SU-DHL-6 (cell line): ENCODE data around the gene MRPS22.

Source experiments
- CTCF ChIP-seq: fragments of 200-600 bp; sonication (generic); IDR thresholded peaks from one replicate; pipeline ENCODE4 v1.5.1; 2017; ENCODE audit warnings: antibody characterized with exemption, mild to moderate bottlenecking, low read length, moderate library complexity; ENCODE audit not compliant: insufficient read depth, poor library complexity, severe bottlenecking
- EZH2phosphoT487 ChIP-seq: fragments of 200-600 bp; sonication (generic), shearing (Covaris generic); conservative IDR thresholded peaks from 2 replicates; pipeline ENCODE4 v1.6.1; 2018; ENCODE audit warnings: mild to moderate bottlenecking, antibody characterized with exemption, low read length, moderate library complexity, mixed read lengths

GRCh38 chr3:139378587-139379241, 34.9 kb downstream of the MRPS22 start:
- TF ChIP-seq CTCF (no peak), EZH2phosphoT487 (no peak)
